Heart left ventricle (tissue), 13 donors: ENCODE data around the gene CARD14.

Source experiments
- CTCF ChIP-seq, 12 donors: fragments of 200-600 bp; sonication (generic) in 4 of 12; IDR thresholded peaks; one replicate each; pipeline versions ENCODE4 v1.5.0 to v1.8.0; 2018 to 2022; ENCODE audit warnings: antibody characterized with exemption in 12 of 12, mild to moderate bottlenecking in 5 of 12
- POLR2A ChIP-seq, 2 donors: fragments of 450-650 bp; IDR thresholded peaks; one replicate each; pipeline ENCODE4 v1.6.1; 2017; ENCODE audit warnings: antibody characterized with exemption in 2 of 2, mild to moderate bottlenecking in 2 of 2, moderate library complexity in 2 of 2
- donor health status: ischemic (EF 13 %, LVEDD 7.1; RV severe dilation, severe dysfunction).
- donor health status: DM: no; HTN: yes; CAD: no.
- donor health status: DM: no; HTN: no; CAD: no.
- donor health status: ischemic (EF 25% LVEDD 6.9; RV normal size, moderate dysfunction).
- donor health status: ischemic (EF 25% LVEDD 5.7; RV mildly dilated, moderate dysfunction).
- donor health status: ischemic (EF 35%, LVEDD 5.7; RV mildly dilated, moderate dysfunction).
- donor health status: nonischemic (EF 11% LVEDD 7.7; RV severe dilation, severe dysfunction).
- donor health status: DM: yes; HTN: yes; CAD: no.
- donor health status: PGD.
- donor health status: ischemic (EF 29% LVEDD 5.4; RV normal size, mild dysfunction).
- donor health status: nonischemic (EF 23%, LVEDD 6.1; RV moderate dilation, normal function).

- TF ChIP-seq POLR2A (IDR thresholded peaks at IDR 0.05): no peak
- TF ChIP-seq CTCF (IDR thresholded peaks at IDR 0.05): no peak
These were observed 54.9 kb downstream of the CARD14 start for GRCh38 chr17:80224683-80225082.
